H1 (cell line): ENCODE results near the gene CYB561. TPM values are rescaled to one million over a fixed set of nuclear protein-coding genes. Genes with fewer than 3 reads are reported as not detected.

Source experiments
- CTCF ChIA-PET: fragments of 300-600 bp; sonication (Branson Sonifier 250); formaldehyde crosslinking; loops from one replicate; lab custom pipeline; 2021; ENCODE audit not compliant: partially characterized antibody; lab: Charles Lee
- POLR2A ChIA-PET: fragments of 300-600 bp; sonication (Branson Sonifier 250); formaldehyde crosslinking; loops from one replicate; lab custom pipeline; 2021; ENCODE audit warnings: inconsistent platforms; ENCODE audit not compliant: partially characterized antibody; lab: Charles Lee
- DNase-seq, 2 experiments: peaks; one replicate each; pipeline versions ENCODE4 v3.0.0 to v3.0.0-alpha.2; 2010 to 2022; ENCODE audit warnings: low spot score in 2 of 2, low read depth in 1 of 2, mixed read lengths in 1 of 2
- FAIRE-seq: peaks from 2 replicates; lab custom pipeline; 2011; peaks lifted over from hg19 to GRCh38; lab: Jason Lieb, UNC
- H2AFZ ChIP-seq: 2 replicates; pipeline ENCODE4 v1.8.1; 2012; ENCODE audit warnings: low read length, inconsistent platforms
- H2AK5ac ChIP-seq: 2 replicates; pipeline ENCODE4 v1.6.1; 2013; ENCODE audit warnings: low read depth, low read length
- H2BK120ac ChIP-seq: replicated peaks from 2 replicates; pipeline ENCODE3; 2013; ENCODE audit warnings: low read depth, low read length, inconsistent platforms
- H2BK12ac ChIP-seq: 2 replicates; pipeline ENCODE4 v1.6.1; 2013; ENCODE audit warnings: low read depth, low read length
- H2BK15ac ChIP-seq: 2 replicates; pipeline ENCODE4 v1.6.1; 2013; ENCODE audit warnings: low read length
- H2BK20ac ChIP-seq: 2 replicates; pipeline ENCODE4 v1.6.1; 2013; ENCODE audit warnings: low read length
- H2BK5ac ChIP-seq: 2 replicates; pipeline ENCODE4 v1.6.1; 2013; ENCODE audit warnings: low read depth, low read length
- H3K14ac ChIP-seq: 2 replicates; pipeline ENCODE4 v1.6.1; 2013; ENCODE audit warnings: inconsistent platforms; ENCODE audit not compliant: insufficient read length
- H3K18ac ChIP-seq: 2 replicates; pipeline ENCODE4 v1.6.1; 2013; ENCODE audit warnings: low read length; ENCODE audit errors: extremely low read depth
- H3K23ac ChIP-seq: 2 replicates; pipeline ENCODE4 v1.6.1; 2013; ENCODE audit warnings: inconsistent platforms; ENCODE audit not compliant: insufficient read length
- H3K23me2 ChIP-seq: 2 replicates; pipeline ENCODE4 v1.6.1; 2013; ENCODE audit warnings: low read depth, low read length
- H3K27ac ChIP-seq: 2 replicates; pipeline ENCODE4 v1.6.1; 2011; ENCODE audit warnings: low read depth, low read length, inconsistent platforms
- H3K27me3 ChIP-seq, 4 experiments: replicated peaks in 1 of 4; 1 replicate in 1 of 4; 2 replicates in 3 of 4; pipeline versions ENCODE4 v1.6.1 to v1.8.1; 2011 to 2013; ENCODE audit warnings: low read length in 3 of 4, mild to moderate bottlenecking in 3 of 4, inconsistent platforms in 2 of 4, mixed read lengths in 2 of 4, moderate library complexity in 1 of 4; ENCODE audit not compliant: control insufficient read depth in 3 of 4, insufficient read depth in 3 of 4; ENCODE audit errors: extremely low read depth in 1 of 4
- H3K36me3 ChIP-seq, 4 experiments: 2 replicates each; pipeline versions ENCODE4 v1.6.1 to v1.8.1; 2011 to 2013; ENCODE audit warnings: mild to moderate bottlenecking in 4 of 4, low read length in 3 of 4, moderate library complexity in 2 of 4, control low read depth in 1 of 4, inconsistent platforms in 1 of 4; ENCODE audit not compliant: insufficient read depth in 4 of 4, control insufficient read depth in 2 of 4
- H3K4ac ChIP-seq: replicated peaks from 2 replicates; pipeline ENCODE3; 2013; ENCODE audit warnings: low read length, low read depth, mixed read lengths, inconsistent platforms; ENCODE audit not compliant: insufficient read length
- H3K4me1 ChIP-seq, 4 experiments: replicated peaks in 1 of 4; 1 replicate in 1 of 4; 2 replicates in 3 of 4; pipeline versions ENCODE4 v1.6.1 to v1.8.1; 2011 to 2013; ENCODE audit warnings: low read length in 3 of 4, inconsistent platforms in 2 of 4, mixed read lengths in 1 of 4; ENCODE audit not compliant: insufficient read depth in 4 of 4, control insufficient read depth in 3 of 4
- H3K4me2 ChIP-seq, 2 experiments: 2 replicates each; pipeline versions ENCODE4 v1.6.1 to v1.8.1; 2011 to 2013; ENCODE audit warnings: low read depth in 2 of 2, low read length in 2 of 2, control low read depth in 1 of 2, inconsistent platforms in 1 of 2, mild to moderate bottlenecking in 1 of 2; ENCODE audit not compliant: insufficient read depth in 1 of 2
- H3K4me3 ChIP-seq, 4 experiments: fragments of 200-600, 300-600 bp in 1 of 4; sonication (generic), shearing (Covaris generic), sonication (Bioruptor Twin) in 1 of 4; 2 replicates each; pipeline versions ENCODE4 v1.5.1 to v1.8.1; 2011 to 2016; ENCODE audit warnings: low read length in 4 of 4, low read depth in 3 of 4, control low read depth in 2 of 4, inconsistent platforms in 2 of 4, mild to moderate bottlenecking in 2 of 4, mixed read lengths in 1 of 4, moderate library complexity in 1 of 4; ENCODE audit not compliant: insufficient read depth in 2 of 4; ENCODE audit errors: extremely low read depth in 1 of 4
- H3K56ac ChIP-seq: replicated peaks from 2 replicates; pipeline ENCODE3; 2013; ENCODE audit warnings: low read depth, mild to moderate bottlenecking, mixed read lengths, low read length, inconsistent platforms; ENCODE audit not compliant: insufficient read length
- H3K79me1 ChIP-seq: 2 replicates; pipeline ENCODE4 v1.6.1; 2013; ENCODE audit warnings: low read depth, low read length, control low read depth
- H3K79me2 ChIP-seq, 2 experiments: 2 replicates each; pipeline versions ENCODE4 v1.6.1 to v1.8.1; 2012 to 2013; ENCODE audit warnings: low read length in 2 of 2, mild to moderate bottlenecking in 2 of 2, inconsistent platforms in 1 of 2; ENCODE audit not compliant: insufficient read depth in 2 of 2, control insufficient read depth in 1 of 2
- H3K9ac ChIP-seq, 4 experiments: replicated peaks in 1 of 4; 1 replicate in 1 of 4; 2 replicates in 3 of 4; pipeline versions ENCODE4 v1.6.1 to v1.8.1; 2011 to 2013; ENCODE audit warnings: low read depth in 3 of 4, low read length in 3 of 4, control low read depth in 2 of 4, mild to moderate bottlenecking in 2 of 4, moderate library complexity in 2 of 4, inconsistent platforms in 1 of 4; ENCODE audit errors: extremely low read depth in 1 of 4
- H3K9me3 ChIP-seq, 2 experiments: 2 replicates each; pipeline versions ENCODE4 v1.6.1 to v1.8.1; 2012 to 2013; ENCODE audit warnings: mild to moderate bottlenecking in 2 of 2, moderate library complexity in 2 of 2, control low read depth in 1 of 2, inconsistent platforms in 1 of 2, low read depth in 1 of 2, low read length in 1 of 2, mixed read lengths in 1 of 2; ENCODE audit not compliant: insufficient read depth in 2 of 2
- H4K20me1 ChIP-seq, 2 experiments: replicated peaks in 1 of 2; 2 replicates each; pipeline versions ENCODE3 to v1.8.1; 2011 to 2013; ENCODE audit warnings: inconsistent platforms in 2 of 2, low read length in 2 of 2, mild to moderate bottlenecking in 1 of 2; ENCODE audit not compliant: insufficient read depth in 2 of 2, control insufficient read depth in 1 of 2
- H4K5ac ChIP-seq: 2 replicates; pipeline ENCODE4 v1.6.1; 2013; ENCODE audit warnings: low read length, low read depth, mixed read lengths, inconsistent platforms; ENCODE audit not compliant: insufficient read length
- H4K8ac ChIP-seq: 2 replicates; pipeline ENCODE4 v1.8.0; 2013; ENCODE audit warnings: mild to moderate bottlenecking, moderate library complexity, low read length, inconsistent platforms; ENCODE audit not compliant: insufficient read depth; ENCODE audit errors: extremely low read depth
- H4K91ac ChIP-seq: replicated peaks from 2 replicates; pipeline ENCODE3; 2013; ENCODE audit warnings: low read length, mixed read lengths, inconsistent platforms; ENCODE audit not compliant: insufficient read length
- BCL11A ChIP-seq, 2 experiments: IDR thresholded peaks; one replicate each; pipeline ENCODE4 v1.6.1; 2011; ENCODE audit warnings: low read depth in 2 of 2, low read length in 2 of 2, mild to moderate bottlenecking in 2 of 2
- CTCF ChIP-seq, 3 experiments: IDR thresholded peaks; 1 replicate in 2 of 3; 2 replicates in 1 of 3; pipeline versions ENCODE4 v1.5.1 to v1.6.1; 2011; ENCODE audit warnings: low read length in 3 of 3, mild to moderate bottlenecking in 3 of 3, inconsistent platforms in 2 of 3, low read depth in 1 of 3, moderate library complexity in 1 of 3; ENCODE audit not compliant: insufficient read depth in 1 of 3; ENCODE audit errors: control extremely low read depth in 1 of 3
- RAD21 ChIP-seq, 2 experiments: IDR thresholded peaks in 1 of 2; conservative IDR thresholded peaks in 1 of 2; 2 replicates each; pipeline ENCODE4 v1.6.1; 2011; ENCODE audit warnings: low read depth in 2 of 2, low read length in 2 of 2, improper control_type of control experiment in 1 of 2, inconsistent platforms in 1 of 2, mild to moderate bottlenecking in 1 of 2, moderate library complexity in 1 of 2
- WGBS, 2 experiments: shearing (Covaris generic) in 1 of 2; methylation state at CpG; one replicate each; pipeline versions ENCODE4 v1.1.6 to v1.1.7; 2013 to 2015; ENCODE audit warnings: low lambda C conversion rate in 2 of 2, mixed read lengths in 2 of 2, inconsistent platforms in 1 of 2, low coverage in 1 of 2, missing lambda C conversion rate in 1 of 2; ENCODE audit not compliant: insufficient replicate concordance in 2 of 2, insufficient coverage in 1 of 2, insufficient read length in 1 of 2; ENCODE audit errors: extremely low coverage in 1 of 2, missing lambda C conversion rate in 1 of 2; 5-methylcytosine and 5-hydroxymethylcytosine counted together
- polyA plus RNA-seq, 7 experiments: library from polyadenylated mRNA; depleted of rRNA in 3 of 7; stranded (reverse) in 5 of 7; unstranded in 2 of 7; fragments of >200 nt in 5 of 7; fragments of 200-250 nt in 2 of 7; gene quantifications; 1 replicate in 5 of 7; 2 replicates in 1 of 7; 4 replicates in 1 of 7; pipeline versions ENCODE4 v1.2.1 to v1.2.3, GENCODE V29; 2011 to 2013; ENCODE audit warnings: missing spikeins in 2 of 7, mixed read lengths in 2 of 7
- total RNA-seq: library from RNA; stranded (reverse); fragmentation: NEBNext Ultra II Directional; extraction: Animal tissue kit (Norgen Biotek cat#: 25700); gene quantifications from 2 replicates; pipeline ENCODE4 v1.2.1, GENCODE V29; 2021

The CYB561 gene
- total and polyA plus RNA-seq, 2 of the 8 experiments (the other 6 are each of a cell fraction or from before 2014, with no cell fraction given) = 19.7 to 23.4 TPM

GRCh38 chr17:63425483-63425882 is 20.6 kb downstream of the CYB561 start:
- peak; percentile 71 for FAIRE-seq
- Histone ChIP-seq H2BK5ac (no peak overlapping the region), H3K9me3 (no peaks in the 10 kb centered on the region), H3K23me2 (no peaks in the 10 kb centered on the region), H3K4me3 (no peak overlapping the region), H3K56ac (no peak overlapping the region), H3K23ac (no peak overlapping the region), H3K18ac (no peak overlapping the region), H3K4ac (no peak overlapping the region), H3K27ac (no peak overlapping the region), H4K20me1 (no peaks in the 10 kb centered on the region), H4K91ac (no peak overlapping the region), H2BK15ac (no peak overlapping the region), H2AFZ (no peak overlapping the region), H3K4me1 (peaks cover 2 to 8% (median 4%) of the 10 kb centered on the region in 4 experiments; a peak in 6 of 7 replicates), H3K79me2 (no peaks in the 10 kb centered on the region), H4K5ac (no peak overlapping the region), H2BK20ac (no peak overlapping the region), H2BK120ac (no peak overlapping the region), H3K9ac (no peak overlapping the region), H3K36me3 (no peaks in the 10 kb centered on the region), H3K27me3 (no peaks in the 10 kb centered on the region), H2BK12ac (no peak overlapping the region; the same call in 1 of the 2 replicates), H2AK5ac (no peak overlapping the region), H3K79me1 (no peaks in the 10 kb centered on the region), H3K4me2 (no peak overlapping the region), H3K14ac (no peak overlapping the region), H4K8ac (no peak overlapping the region)
- 23% methylated on average over 7 of the region's 7 CpGs; no CpG with 5 or more reads in 1 of the 2 experiments for WGBS, 2 experiments
- TF ChIP-seq CTCF (IDR thresholded peaks at IDR 0.05; ENCODE audit: control extremely low read depth in 1 of 3, insufficient read depth in 1 of 3, low read depth in 1 of 3, low read length in 3 of 3) = peak; percentile 60 to 91 (median 86)
- peak; percentile 98 to 99 for TF ChIP-seq RAD21 (IDR thresholded peaks at IDR 0.05 in 1 of 2, conservative IDR thresholded peaks at IDR 0.05 in 1 of 2; ENCODE audit: low read depth in 2 of 2, low read length in 2 of 2)
- no peak for TF ChIP-seq BCL11A (IDR thresholded peaks at IDR 0.05; ENCODE audit: low read depth in 2 of 2, low read length in 2 of 2)
- ChIA-PET CTCF (interaction anchor here (0.6 to 29.0 kb wide), 65 partner anchors 10 to 726 kb away, joined by 3 to 758 read pairs (median 5); partner anchors contain the start of genes ACE, CYB561 and KCNH6), POLR2A (interaction anchor here (0.7 to 3.3 kb wide), 6 partner anchors 11 to 738 kb away, joined by 3 to 10 read pairs (median 4); partner anchors contain the start of gene ACE)
- peak in 1 of 2 experiments; percentile 81 for DNase-seq
